HCT116 (cell line): ENCODE data around the gene SHC2. TPM values are rescaled to one million over a fixed set of nuclear protein-coding genes. Genes with fewer than 3 reads are reported as not detected.

Source experiments
- ATAC-seq: fragments of 200-7000 bp; cut with Tn5 transposase; 2 replicates; pipeline ENCODE4 v1.9.1; 2020; ENCODE audit warnings: mild to moderate bottlenecking, moderate library complexity
- BruUV-seq: library from RNA; stranded (reverse); fragments of 400-500 nt; replicated peaks from 2 replicates; lab custom pipeline; 2021; lab: Mats Ljungman, UMichigan
- CTCF ChIA-PET: fragments of 300-600 bp; sonication (Branson Sonifier 250); formaldehyde crosslinking; loops from one replicate; lab custom pipeline; 2021; ENCODE audit warnings: antibody characterized with exemption; lab: Charles Lee
- POLR2A ChIA-PET: fragments of 300-600, 350-600 bp; sonication (Branson Sonifier 250); formaldehyde crosslinking; loops from one replicate; lab custom pipeline; 2021; ENCODE audit warnings: antibody characterized with exemption; lab: Charles Lee
- RAD21 ChIA-PET, 2 experiments: fragments of 300-600 bp; sonication (Branson Sonifier 250); formaldehyde crosslinking; loops; one replicate each; lab custom pipeline; 2023; ENCODE audit warnings: low total read pairs in 2 of 2; ENCODE audit not compliant: uncharacterized antibody in 2 of 2, unreplicated experiment in 2 of 2, low non-redundant PET in 1 of 2; lab: Charles Lee
- DNase-seq: peaks from one replicate; pipeline ENCODE4 v3.0.0-alpha.2; 2010; ENCODE audit warnings: low read depth, low spot score
- H2AFZ ChIP-seq: fragments of 200-600 bp; shearing (Covaris generic), sonication (generic); 2 replicates; pipeline ENCODE4 v1.6.1; 2017; ENCODE audit warnings: low read depth, mixed run types, mixed read lengths, antibody characterized with exemption, low read length; ENCODE audit not compliant: poor library complexity, severe bottlenecking
- H3K27ac ChIP-seq: 2 replicates; pipeline ENCODE4 v1.5.1; 2012; ENCODE audit warnings: low read depth, low read length
- H3K27me3 ChIP-seq: fragments of 200-600 bp; sonication (generic); 2 replicates; pipeline ENCODE4 v1.6.1; 2016; ENCODE audit warnings: mixed run types, low read length, mixed read lengths; ENCODE audit not compliant: insufficient read depth
- H3K36me3 ChIP-seq, 2 experiments: fragments of 200-500 bp in 1 of 2; fragments of 200-600 bp in 1 of 2; sonication (Bioruptor generic) in 1 of 2; sonication (generic) in 1 of 2; 2 replicates each; pipeline versions ENCODE4 v1.5.1 to v1.6.1; 2014 to 2016; ENCODE audit warnings: low read length in 2 of 2, inconsistent platforms in 1 of 2, mixed read lengths in 1 of 2, mixed run types in 1 of 2; ENCODE audit not compliant: insufficient read depth in 2 of 2, control insufficient read depth in 1 of 2
- H3K4me1 ChIP-seq, 2 experiments: fragments of 200-600 bp in 1 of 2; sonication (generic) in 1 of 2; 2 replicates each; pipeline versions ENCODE4 v1.5.1 to v1.6.1; 2012 to 2017; ENCODE audit warnings: low read length in 2 of 2, inconsistent platforms in 1 of 2, mild to moderate bottlenecking in 1 of 2, mixed read lengths in 1 of 2, mixed run types in 1 of 2, moderate library complexity in 1 of 2; ENCODE audit not compliant: insufficient read depth in 2 of 2, control insufficient read depth in 1 of 2
- H3K4me2 ChIP-seq: fragments of 200-600 bp; sonication (generic); 2 replicates; pipeline ENCODE4 v1.6.1; 2017; ENCODE audit warnings: mixed run types, low read length, mixed read lengths
- H3K4me3 ChIP-seq, 2 experiments: fragments of 200-600 bp in 1 of 2; sonication (generic) in 1 of 2; replicated peaks in 1 of 2; 2 replicates each; pipeline ENCODE4 v1.5.1; 2011 to 2016; ENCODE audit warnings: low read length in 2 of 2, control low read depth in 1 of 2, low read depth in 1 of 2, mild to moderate bottlenecking in 1 of 2, mixed read lengths in 1 of 2, mixed run types in 1 of 2
- H3K79me2 ChIP-seq: fragments of 200-600 bp; sonication (generic); 2 replicates; pipeline ENCODE4 v1.6.1; 2017; ENCODE audit warnings: mild to moderate bottlenecking, mixed run types, low read length, moderate library complexity, mixed read lengths; ENCODE audit not compliant: insufficient read depth
- H3K9ac ChIP-seq: fragments of 200-600 bp; sonication (generic); 2 replicates; pipeline ENCODE4 v1.6.1; 2016; ENCODE audit warnings: low read length, mixed read lengths
- H3K9me2 ChIP-seq: fragments of 200-600 bp; sonication (generic), shearing (Covaris generic); 2 replicates; pipeline ENCODE4 v1.6.1; 2017; ENCODE audit warnings: mixed run types, mild to moderate bottlenecking, moderate library complexity; ENCODE audit not compliant: insufficient read depth
- H3K9me3 ChIP-seq, 2 experiments: fragments of 200-500 bp in 1 of 2; fragments of 200-600 bp in 1 of 2; sonication (Bioruptor generic) in 1 of 2; sonication (generic) in 1 of 2; 2 replicates each; pipeline ENCODE4 v1.6.1; 2014 to 2017; ENCODE audit warnings: low read length in 2 of 2, mixed read lengths in 2 of 2, inconsistent platforms in 1 of 2, low read depth in 1 of 2, mild to moderate bottlenecking in 1 of 2, mixed run types in 1 of 2, moderate library complexity in 1 of 2; ENCODE audit not compliant: control insufficient read depth in 1 of 2, insufficient read depth in 1 of 2
- H4K20me1 ChIP-seq: fragments of 200-600 bp; sonication (generic), shearing (Covaris generic); 2 replicates; pipeline ENCODE4 v1.6.1; 2017; ENCODE audit warnings: mixed run types, mild to moderate bottlenecking, moderate library complexity; ENCODE audit not compliant: insufficient read depth
- CBX3 ChIP-seq: IDR thresholded peaks from 2 replicates; pipeline ENCODE4 v1.6.1; 2012; ENCODE audit warnings: low read depth
- EZH2phosphoT487 ChIP-seq: fragments of 200-600 bp; IDR thresholded peaks from 2 replicates; pipeline ENCODE4 v1.6.1; 2018; ENCODE audit warnings: antibody characterized with exemption, borderline replicate concordance
- FOSL1 ChIP-seq: IDR thresholded peaks from 2 replicates; pipeline ENCODE4 v1.6.1; 2012; ENCODE audit warnings: low read depth
- JUND ChIP-seq: IDR thresholded peaks from 2 replicates; pipeline ENCODE4 v1.6.1; 2012
- POLR2AphosphoS5 ChIP-seq: IDR thresholded peaks from 2 replicates; pipeline ENCODE4 v1.6.1; 2011; ENCODE audit warnings: mild to moderate bottlenecking, low read depth, low read length, moderate library complexity
- SIN3A ChIP-seq: IDR thresholded peaks from 2 replicates; pipeline ENCODE4 v1.6.1; 2012; ENCODE audit warnings: low read depth
- YY1 ChIP-seq: IDR thresholded peaks from 2 replicates; pipeline ENCODE4 v1.6.1; 2011; ENCODE audit warnings: low read length, low read depth, moderate library complexity, mild to moderate bottlenecking; ENCODE audit not compliant: insufficient replicate concordance; ENCODE audit errors: extremely low read depth
- ZBTB33 ChIP-seq: IDR thresholded peaks from 2 replicates; pipeline ENCODE4 v1.6.1; 2011; ENCODE audit warnings: mild to moderate bottlenecking, low read length, moderate library complexity; ENCODE audit not compliant: insufficient replicate concordance; ENCODE audit errors: extremely low read depth
- ZFX ChIP-seq: fragments of 450-650 bp; IDR thresholded peaks from 2 replicates; pipeline ENCODE4 v1.6.1; 2017
- ZNF274 ChIP-seq: fragments of 200-500 bp; sonication (Bioruptor generic); IDR thresholded peaks from 2 replicates; pipeline ENCODE4 v1.6.1; 2014; ENCODE audit warnings: mild to moderate bottlenecking, low read depth, low read length, inconsistent platforms
- intact Hi-C: fragments of 100-400 bp; cut with micrococcal nuclease; formaldehyde crosslinking; loops from 2 replicates; pipeline ENCODE4 v1.10.0; 2022
- total RNA-seq: library from RNA; stranded (reverse); gene quantifications from one replicate; pipeline ENCODE4 v1.2.1, GENCODE V29; 2021; ENCODE audit not compliant: unreplicated experiment
- TF ChIP-seq, protein P1 (sequence below), 3 experiments: fragments of 200-600 bp in 1 of 3; sonication (generic) in 1 of 3; IDR thresholded peaks in 2 of 3; conservative IDR thresholded peaks in 1 of 3; 2 replicates each; pipeline ENCODE4 v1.5.1; 2012 to 2017; ENCODE audit warnings: low read depth in 2 of 3, low read length in 2 of 3, antibody characterized with exemption in 1 of 3, borderline replicate concordance in 1 of 3, control low read depth in 1 of 3, mild to moderate bottlenecking in 1 of 3, mixed read lengths in 1 of 3, mixed run types in 1 of 3, moderate library complexity in 1 of 3; ENCODE audit not compliant: insufficient read depth in 1 of 3

SHC2 gene
- total RNA-seq, 1 experiment from 2014 or later, result 2.5 TPM

DNA sequence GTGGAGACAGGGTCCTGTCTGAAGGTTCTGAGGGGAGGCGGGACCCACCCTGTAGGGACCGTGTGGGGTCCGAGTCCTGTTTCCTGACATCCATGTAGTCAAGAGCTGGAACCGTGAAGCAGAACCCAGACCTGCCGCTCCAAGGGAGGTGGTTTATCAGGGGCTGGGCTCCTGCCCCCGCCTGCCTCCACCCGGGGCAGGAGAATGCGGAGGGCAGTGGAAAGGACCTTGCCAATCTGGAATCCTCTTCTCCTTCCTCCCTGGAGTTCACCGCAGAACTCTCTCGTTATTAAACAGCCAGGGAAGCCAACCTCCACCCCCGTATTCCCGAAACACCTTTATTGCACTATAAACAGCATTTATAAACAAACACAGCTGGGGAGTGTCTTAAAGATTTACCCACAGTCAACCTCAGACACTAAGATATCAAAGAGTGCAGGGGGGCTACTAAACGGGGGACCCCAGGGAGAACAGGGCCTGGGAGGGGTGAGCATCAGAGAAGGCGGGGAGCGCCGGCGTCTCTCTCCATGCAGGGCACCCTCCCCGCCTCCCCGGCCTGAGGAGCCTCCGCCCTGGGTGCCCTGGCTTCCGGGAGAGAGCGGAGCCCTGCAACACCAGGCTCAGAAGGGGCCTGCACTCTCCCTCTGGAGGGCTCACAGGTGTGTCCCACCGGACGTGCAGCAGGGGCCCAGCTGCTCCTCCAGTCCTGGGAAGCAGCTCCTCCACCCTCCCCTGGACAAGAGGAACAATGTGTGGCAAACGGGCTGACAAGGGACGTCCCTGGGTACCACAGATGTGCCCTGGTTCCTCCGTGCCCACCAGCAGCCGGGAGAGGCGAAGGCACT lies 55.5 kb downstream of the SHC2 start:
- H3K4me2 ChIP-seq, result no peak overlapping the region
- H3K36me3 ChIP-seq, result no peaks in the 10 kb centered on the region
- no peaks in the 10 kb centered on the region for H3K79me2 ChIP-seq
- POLR2A ChIA-PET, result no interaction called here
- DNase-seq, result no peak
- no TSS peak for BruUV-seq
- RAD21 ChIA-PET, result no interaction called here
- CTCF ChIA-PET, result no interaction called here
- peaks cover 4 to 14% of the 10 kb centered on the region in 2 experiments; a peak in 3 of 4 replicates for H3K4me1 ChIP-seq
- no peaks in the 10 kb centered on the region for H3K9me2 ChIP-seq
- H3K4me3 ChIP-seq, result no peak overlapping the region
- no peak overlapping the region for H3K27ac ChIP-seq
- H2AFZ ChIP-seq, result no peak overlapping the region
- TF ChIP-seq CBX3 (no peak), ZBTB33 (no peak), EZH2phosphoT487 (no peak), POLR2AphosphoS5 (no peak), SIN3A (no peak), JUND (no peak), YY1 (no peak), FOSL1 (no peak), ZNF274 (no peak), ZFX (no peak)
- TF ChIP-seq, protein P1, sequence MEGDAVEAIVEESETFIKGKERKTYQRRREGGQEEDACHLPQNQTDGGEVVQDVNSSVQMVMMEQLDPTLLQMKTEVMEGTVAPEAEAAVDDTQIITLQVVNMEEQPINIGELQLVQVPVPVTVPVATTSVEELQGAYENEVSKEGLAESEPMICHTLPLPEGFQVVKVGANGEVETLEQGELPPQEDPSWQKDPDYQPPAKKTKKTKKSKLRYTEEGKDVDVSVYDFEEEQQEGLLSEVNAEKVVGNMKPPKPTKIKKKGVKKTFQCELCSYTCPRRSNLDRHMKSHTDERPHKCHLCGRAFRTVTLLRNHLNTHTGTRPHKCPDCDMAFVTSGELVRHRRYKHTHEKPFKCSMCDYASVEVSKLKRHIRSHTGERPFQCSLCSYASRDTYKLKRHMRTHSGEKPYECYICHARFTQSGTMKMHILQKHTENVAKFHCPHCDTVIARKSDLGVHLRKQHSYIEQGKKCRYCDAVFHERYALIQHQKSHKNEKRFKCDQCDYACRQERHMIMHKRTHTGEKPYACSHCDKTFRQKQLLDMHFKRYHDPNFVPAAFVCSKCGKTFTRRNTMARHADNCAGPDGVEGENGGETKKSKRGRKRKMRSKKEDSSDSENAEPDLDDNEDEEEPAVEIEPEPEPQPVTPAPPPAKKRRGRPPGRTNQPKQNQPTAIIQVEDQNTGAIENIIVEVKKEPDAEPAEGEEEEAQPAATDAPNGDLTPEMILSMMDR (IDR thresholded peaks at IDR 0.05 in 2 of 3, conservative IDR thresholded peaks at IDR 0.05 in 1 of 3; ENCODE audit: borderline replicate concordance in 1 of 3, insufficient read depth in 1 of 3, low read depth in 2 of 3, low read length in 2 of 3), result no peak
- H3K9ac ChIP-seq, result no peak overlapping the region
- H3K9me3 ChIP-seq, result no peaks in the 10 kb centered on the region
- peaks cover 4% of the 10 kb centered on the region; the same call in 1 of the 2 replicates for H3K27me3 ChIP-seq
- H4K20me1 ChIP-seq, result no peaks in the 10 kb centered on the region
- intact Hi-C loops, result no loop called here
- no peak for ATAC-seq
